OCI-M2 (cell line): ENCODE measurements around the gene CTSD.

Experiments used
- DNase-seq: peaks from one replicate; lab custom pipeline; 2025; ENCODE audit not compliant: unreplicated experiment; lab: John Stamatoyannopoulos, UW

CTSD gene

GRCh38 chr11:1746511-1746931, 17.2 kb downstream of the CTSD start:
- no peak for DNase-seq

GRCh38 chr11:1745701-1746320, 17.9 kb downstream of the CTSD start:
- no peak for DNase-seq

- no peak for DNase-seq
Observed at GRCh38 chr11:1744891-1745700, 18.6 kb downstream of the CTSD start.

GRCh38 chr11:1744137-1744886, 19.4 kb downstream of the CTSD start:
- DNase-seq = no peak

GRCh38 chr11:1743585-1744136, 20.1 kb downstream of the CTSD start:
- DNase-seq = no peak

- DNase-seq = no peak
Observed at GRCh38 chr11:1742869-1743584, 20.7 kb downstream of the CTSD start.

- no peak for DNase-seq
Observed at GRCh38 chr11:1742371-1742770, 21.4 kb downstream of the CTSD start.

- DNase-seq = no peak
Observed at GRCh38 chr11:1741741-1742140, 22.0 kb downstream of the CTSD start.

- DNase-seq = no peak
Observed at GRCh38 chr11:1740786-1741530, 22.8 kb downstream of the CTSD start.

GRCh38 chr11:1739576-1739975, 24.2 kb downstream of the CTSD start:
- DNase-seq = no peak

- DNase-seq = no peak
Observed at GRCh38 chr11:1738380-1738779, 25.3 kb downstream of the CTSD start.

- DNase-seq = no peak
Observed at GRCh38 chr11:1737080-1737757, 26.5 kb downstream of the CTSD start.

- no peak for DNase-seq
Observed at GRCh38 chr11:1736447-1736992, 27.2 kb downstream of the CTSD start.

GRCh38 chr11:1735271-1735670, 28.5 kb downstream of the CTSD start:
- DNase-seq = no peak

GRCh38 chr11:1734641-1735081, 29.1 kb downstream of the CTSD start:
- DNase-seq = no peak

- no peak for DNase-seq
Observed at GRCh38 chr11:1733716-1734640, 29.7 kb downstream of the CTSD start.

GRCh38 chr11:1733009-1733715, 30.6 kb downstream of the CTSD start:
- no peak for DNase-seq
